Adrenal gland (tissue), 5 donors: Measurements from ENCODE around the gene PIP4K2B.

Experiments used
- POLR2A ChIP-seq, 2 donors: fragments of 450-650 bp; IDR thresholded peaks; one replicate each; pipeline ENCODE4 v1.6.1; 2017; ENCODE audit warnings: antibody characterized with exemption in 2 of 2, mild to moderate bottlenecking in 2 of 2, moderate library complexity in 1 of 2
- TF ChIP-seq, protein P1 (sequence below), 6 experiments: fragments of 450-650 bp in 4 of 6; fragments of 200-600 bp in 2 of 6; sonication (generic) in 1 of 6; IDR thresholded peaks; 1 replicate in 5 of 6; 2 replicates in 1 of 6; pipeline versions ENCODE4 v1.5.1 to v1.8.0; 2016 to 2021; ENCODE audit warnings: antibody characterized with exemption in 6 of 6, mild to moderate bottlenecking in 2 of 6, moderate library complexity in 1 of 6
- donor health status: DM: no; HTN: no; CAD: no.

DNA sequence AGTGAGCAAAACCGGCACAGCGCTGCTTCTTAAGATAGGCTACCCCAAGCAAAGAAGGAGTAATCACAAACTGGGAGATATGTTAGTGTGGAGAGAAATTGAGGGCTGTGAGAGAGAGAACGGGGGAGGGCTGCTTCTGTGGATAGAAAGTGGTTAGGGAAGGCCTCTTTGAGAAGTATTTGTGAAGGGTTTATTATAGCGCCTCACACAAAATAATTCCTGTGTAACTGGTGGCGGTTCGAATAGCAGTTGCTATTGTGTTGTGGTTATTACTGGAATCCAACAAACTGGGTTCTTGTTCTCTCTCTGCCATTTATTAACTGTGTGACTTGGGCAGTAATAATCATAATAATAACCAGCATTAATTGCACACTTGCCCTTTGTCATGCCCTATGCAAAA lies 78.4 kb downstream of the PIP4K2B start:
- TF ChIP-seq, protein P1, sequence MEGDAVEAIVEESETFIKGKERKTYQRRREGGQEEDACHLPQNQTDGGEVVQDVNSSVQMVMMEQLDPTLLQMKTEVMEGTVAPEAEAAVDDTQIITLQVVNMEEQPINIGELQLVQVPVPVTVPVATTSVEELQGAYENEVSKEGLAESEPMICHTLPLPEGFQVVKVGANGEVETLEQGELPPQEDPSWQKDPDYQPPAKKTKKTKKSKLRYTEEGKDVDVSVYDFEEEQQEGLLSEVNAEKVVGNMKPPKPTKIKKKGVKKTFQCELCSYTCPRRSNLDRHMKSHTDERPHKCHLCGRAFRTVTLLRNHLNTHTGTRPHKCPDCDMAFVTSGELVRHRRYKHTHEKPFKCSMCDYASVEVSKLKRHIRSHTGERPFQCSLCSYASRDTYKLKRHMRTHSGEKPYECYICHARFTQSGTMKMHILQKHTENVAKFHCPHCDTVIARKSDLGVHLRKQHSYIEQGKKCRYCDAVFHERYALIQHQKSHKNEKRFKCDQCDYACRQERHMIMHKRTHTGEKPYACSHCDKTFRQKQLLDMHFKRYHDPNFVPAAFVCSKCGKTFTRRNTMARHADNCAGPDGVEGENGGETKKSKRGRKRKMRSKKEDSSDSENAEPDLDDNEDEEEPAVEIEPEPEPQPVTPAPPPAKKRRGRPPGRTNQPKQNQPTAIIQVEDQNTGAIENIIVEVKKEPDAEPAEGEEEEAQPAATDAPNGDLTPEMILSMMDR (IDR thresholded peaks at IDR 0.05), result no peak
- no peak for TF ChIP-seq POLR2A (IDR thresholded peaks at IDR 0.05)
